HepG2 (cell line): ENCODE results near the gene PYY. TPM values are rescaled to one million over a fixed set of nuclear protein-coding genes. Genes with fewer than 3 reads are reported as not detected.

Source experiments
- BORCS8-MEF2B ChIP-seq: sonication (generic); formaldehyde crosslinking; IDR thresholded peaks from 2 replicates; pipeline ENCODE4 v1.8.0; 2022; ENCODE audit warnings: mild to moderate bottlenecking, missing genetic modification reagents
- CBX5 ChIP-seq: sonication (generic); formaldehyde crosslinking; IDR thresholded peaks from 2 replicates; pipeline ENCODE4 v1.4.0; 2020; ENCODE audit warnings: missing genetic modification reagents, borderline replicate concordance
- GABPB1 ChIP-seq: IDR thresholded peaks from 2 replicates; pipeline ENCODE4 v1.6.1; 2016; ENCODE audit warnings: mild to moderate bottlenecking, missing genetic modification reagents, moderate library complexity, missing compliant biosample characterization
- HNRNPH1 ChIP-seq: fragments of 200-400 bp; formaldehyde crosslinking; optimal IDR thresholded peaks from 2 replicates; pipeline ENCODE3; 2017; ENCODE audit warnings: mild to moderate bottlenecking, low read depth, low read length
- HOXA9 ChIP-seq: sonication (generic); formaldehyde crosslinking; IDR thresholded peaks from 2 replicates; pipeline ENCODE4 v1.8.1; 2022; ENCODE audit warnings: missing genetic modification reagents, mild to moderate bottlenecking, moderate library complexity, borderline replicate concordance
- POLR2AphosphoS2 ChIP-seq: IDR thresholded peaks from 2 replicates; pipeline ENCODE4 v1.6.1; 2011; ENCODE audit warnings: low read depth, low read length, improper control_type of control experiment
- RCOR2 ChIP-seq: IDR thresholded peaks from 2 replicates; pipeline ENCODE4 v1.6.1; 2016; ENCODE audit warnings: missing biosample characterization, missing genetic modification reagents
- RFXANK ChIP-seq: IDR thresholded peaks from 2 replicates; pipeline ENCODE4 v1.6.1; 2016
- RXRA ChIP-seq: sonication (generic); formaldehyde crosslinking; IDR thresholded peaks from 2 replicates; pipeline ENCODE4 v1.5.1; 2020; ENCODE audit warnings: missing genetic modification reagents
- SKI ChIP-seq: fragments of 450-650 bp; IDR thresholded peaks from one replicate; pipeline ENCODE4 v1.6.1; 2018; ENCODE audit warnings: mild to moderate bottlenecking; ENCODE audit not compliant: partially characterized antibody
- SMC3 ChIP-seq: IDR thresholded peaks from 2 replicates; pipeline ENCODE4 v1.6.1; 2011; ENCODE audit warnings: low read length, improper control_type of control experiment
- SOX6 ChIP-seq, 2 experiments: fragments of 450-650 bp in 1 of 2; sonication (generic) in 1 of 2; formaldehyde crosslinking in 1 of 2; IDR thresholded peaks; 2 replicates each; pipeline versions ENCODE4 v1.4.0 to v1.6.1; 2017 to 2020; ENCODE audit warnings: antibody characterized with exemption in 1 of 2, mild to moderate bottlenecking in 1 of 2, missing genetic modification reagents in 1 of 2
- SRSF4 ChIP-seq: fragments of 200-400 bp; formaldehyde crosslinking; IDR thresholded peaks from one replicate; pipeline ENCODE4 v1.6.1; 2018; ENCODE audit warnings: mild to moderate bottlenecking, low read depth, low read length, moderate library complexity; ENCODE audit not compliant: poor library complexity, severe bottlenecking
- ZBTB21 ChIP-seq: sonication (generic); formaldehyde crosslinking; IDR thresholded peaks from 2 replicates; pipeline ENCODE4 v1.4.0; 2020; ENCODE audit warnings: missing genetic modification reagents
- ZNF713 ChIP-seq: sonication (generic); formaldehyde crosslinking; IDR thresholded peaks from 2 replicates; pipeline ENCODE4 v1.4.0; 2020; ENCODE audit warnings: mild to moderate bottlenecking, missing genetic modification reagents
- polyA plus RNA-seq, 8 experiments: library from polyadenylated mRNA; depleted of rRNA in 3 of 8; stranded (reverse) in 7 of 8; unstranded in 1 of 8; fragments of >200 nt; fragmentation: Illumina TruSeq in 4 of 8; extraction: Trizol in 4 of 8; gene quantifications; 2 replicates each; pipeline versions ENCODE4 v1.2.1 to v1.2.3, GENCODE V29; 2011 to 2016; ENCODE audit warnings: low read depth in 4 of 8, missing spikeins in 1 of 8, mixed read lengths in 1 of 8; ENCODE audit not compliant: insufficient read depth in 1 of 8
- total RNA-seq, 5 experiments: library from RNA; depleted of rRNA; stranded (reverse); fragments of >200 nt; fragmentation: Illumina TruSeq; extraction: Trizol; gene quantifications; 2 replicates each; pipeline ENCODE4 v1.2.3, GENCODE V29; 2016; ENCODE audit warnings: low read depth in 1 of 5
- TF ChIP-seq, protein P1 (sequence below): sonication (generic); formaldehyde crosslinking; IDR thresholded peaks from 2 replicates; pipeline ENCODE4 v1.5.0; 2020; ENCODE audit warnings: mild to moderate bottlenecking, missing genetic modification reagents, borderline replicate concordance
- TF ChIP-seq, protein P2 (sequence below): sonication (generic); formaldehyde crosslinking; IDR thresholded peaks from 2 replicates; pipeline ENCODE4 v1.4.0; 2020; ENCODE audit warnings: missing genetic modification reagents, mild to moderate bottlenecking, borderline replicate concordance
- TF ChIP-seq, protein P3 (sequence below): sonication (generic); formaldehyde crosslinking; IDR thresholded peaks from 2 replicates; pipeline ENCODE4 v1.4.0; 2020; ENCODE audit warnings: mild to moderate bottlenecking, missing genetic modification reagents

The PYY gene
- total and polyA plus RNA-seq, 2 of the 13 experiments (the other 11 are each of a cell fraction or from before 2014, with no cell fraction given) = 0.25 TPM; not detected in 1

DNA sequence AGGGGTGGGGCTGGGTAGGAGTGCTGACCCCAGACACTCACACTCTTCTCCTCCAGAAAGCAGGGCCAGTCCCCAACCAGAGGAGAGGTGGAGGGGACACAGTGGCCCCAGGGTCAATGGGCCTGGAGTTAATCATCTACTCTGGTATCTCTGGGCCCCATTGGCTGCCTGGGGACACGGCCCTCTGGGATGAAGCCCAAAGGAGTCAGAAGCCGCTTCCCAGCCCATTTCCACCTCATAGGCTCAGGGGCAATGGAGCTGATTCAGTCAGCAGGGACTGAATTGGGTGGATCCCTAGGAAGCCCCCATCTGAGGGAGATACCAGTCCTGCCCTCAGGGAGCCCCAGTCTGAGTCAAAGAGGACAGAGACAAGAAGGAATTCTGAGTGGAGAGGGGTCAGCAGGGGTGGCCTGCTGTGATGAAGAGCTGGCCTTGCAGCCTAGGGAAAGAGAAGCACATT, 47.8 kb upstream of the PYY start (continued):
- TF ChIP-seq, protein P1, sequence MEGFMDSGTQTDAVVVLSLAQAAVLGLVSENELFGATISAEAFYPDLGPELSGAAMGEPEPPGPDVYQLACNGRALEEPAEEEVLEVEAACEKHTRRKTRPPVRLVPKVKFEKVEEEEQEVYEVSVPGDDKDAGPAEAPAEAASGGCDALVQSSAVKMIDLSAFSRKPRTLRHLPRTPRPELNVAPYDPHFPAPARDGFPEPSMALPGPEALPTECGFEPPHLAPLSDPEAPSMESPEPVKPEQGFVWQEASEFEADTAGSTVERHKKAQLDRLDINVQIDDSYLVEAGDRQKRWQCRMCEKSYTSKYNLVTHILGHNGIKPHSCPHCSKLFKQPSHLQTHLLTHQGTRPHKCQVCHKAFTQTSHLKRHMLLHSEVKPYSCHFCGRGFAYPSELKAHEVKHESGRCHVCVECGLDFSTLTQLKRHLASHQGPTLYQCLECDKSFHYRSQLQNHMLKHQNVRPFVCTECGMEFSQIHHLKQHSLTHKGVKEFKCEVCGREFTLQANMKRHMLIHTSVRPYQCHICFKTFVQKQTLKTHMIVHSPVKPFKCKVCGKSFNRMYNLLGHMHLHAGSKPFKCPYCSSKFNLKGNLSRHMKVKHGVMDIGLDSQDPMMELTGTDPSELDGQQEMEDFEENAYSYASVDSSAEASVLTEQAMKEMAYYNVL = no peak
- TF ChIP-seq RCOR2 (CRISPR knock-in tag) (no peak), ZBTB21 (CRISPR knock-in tag) (no peak), RXRA (CRISPR knock-in tag) (no peak; the same call in 1 of the 2 replicates), HNRNPH1 (no peak), ZNF713 (CRISPR knock-in tag) (no peak), CBX5 (CRISPR knock-in tag) (0 out of 2 replicates have a peak, but pooled peaks have one; percentile 35), SRSF4 (no peak), RFXANK (CRISPR knock-in tag) (no peak), SMC3 (0 out of 2 replicates have a peak, but pooled peaks have one; percentile 7), HOXA9 (CRISPR knock-in tag) (no peak), GABPB1 (no peak), SKI (no peak), POLR2AphosphoS2 (no peak), BORCS8-MEF2B (CRISPR knock-in tag) (no peak), SOX6 (IDR thresholded peaks at IDR 0.05) (no peak), SOX6 (CRISPR knock-in tag; IDR thresholded peaks at IDR 0.05) (no peak; the same call in 1 of the 2 replicates)
- TF ChIP-seq, protein P2, sequence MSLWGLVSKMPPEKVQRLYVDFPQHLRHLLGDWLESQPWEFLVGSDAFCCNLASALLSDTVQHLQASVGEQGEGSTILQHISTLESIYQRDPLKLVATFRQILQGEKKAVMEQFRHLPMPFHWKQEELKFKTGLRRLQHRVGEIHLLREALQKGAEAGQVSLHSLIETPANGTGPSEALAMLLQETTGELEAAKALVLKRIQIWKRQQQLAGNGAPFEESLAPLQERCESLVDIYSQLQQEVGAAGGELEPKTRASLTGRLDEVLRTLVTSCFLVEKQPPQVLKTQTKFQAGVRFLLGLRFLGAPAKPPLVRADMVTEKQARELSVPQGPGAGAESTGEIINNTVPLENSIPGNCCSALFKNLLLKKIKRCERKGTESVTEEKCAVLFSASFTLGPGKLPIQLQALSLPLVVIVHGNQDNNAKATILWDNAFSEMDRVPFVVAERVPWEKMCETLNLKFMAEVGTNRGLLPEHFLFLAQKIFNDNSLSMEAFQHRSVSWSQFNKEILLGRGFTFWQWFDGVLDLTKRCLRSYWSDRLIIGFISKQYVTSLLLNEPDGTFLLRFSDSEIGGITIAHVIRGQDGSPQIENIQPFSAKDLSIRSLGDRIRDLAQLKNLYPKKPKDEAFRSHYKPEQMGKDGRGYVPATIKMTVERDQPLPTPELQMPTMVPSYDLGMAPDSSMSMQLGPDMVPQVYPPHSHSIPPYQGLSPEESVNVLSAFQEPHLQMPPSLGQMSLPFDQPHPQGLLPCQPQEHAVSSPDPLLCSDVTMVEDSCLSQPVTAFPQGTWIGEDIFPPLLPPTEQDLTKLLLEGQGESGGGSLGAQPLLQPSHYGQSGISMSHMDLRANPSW (CRISPR knock-in tag) = 0 out of 2 replicates have a peak, but pooled peaks have one; percentile 47
- TF ChIP-seq, protein P3, sequence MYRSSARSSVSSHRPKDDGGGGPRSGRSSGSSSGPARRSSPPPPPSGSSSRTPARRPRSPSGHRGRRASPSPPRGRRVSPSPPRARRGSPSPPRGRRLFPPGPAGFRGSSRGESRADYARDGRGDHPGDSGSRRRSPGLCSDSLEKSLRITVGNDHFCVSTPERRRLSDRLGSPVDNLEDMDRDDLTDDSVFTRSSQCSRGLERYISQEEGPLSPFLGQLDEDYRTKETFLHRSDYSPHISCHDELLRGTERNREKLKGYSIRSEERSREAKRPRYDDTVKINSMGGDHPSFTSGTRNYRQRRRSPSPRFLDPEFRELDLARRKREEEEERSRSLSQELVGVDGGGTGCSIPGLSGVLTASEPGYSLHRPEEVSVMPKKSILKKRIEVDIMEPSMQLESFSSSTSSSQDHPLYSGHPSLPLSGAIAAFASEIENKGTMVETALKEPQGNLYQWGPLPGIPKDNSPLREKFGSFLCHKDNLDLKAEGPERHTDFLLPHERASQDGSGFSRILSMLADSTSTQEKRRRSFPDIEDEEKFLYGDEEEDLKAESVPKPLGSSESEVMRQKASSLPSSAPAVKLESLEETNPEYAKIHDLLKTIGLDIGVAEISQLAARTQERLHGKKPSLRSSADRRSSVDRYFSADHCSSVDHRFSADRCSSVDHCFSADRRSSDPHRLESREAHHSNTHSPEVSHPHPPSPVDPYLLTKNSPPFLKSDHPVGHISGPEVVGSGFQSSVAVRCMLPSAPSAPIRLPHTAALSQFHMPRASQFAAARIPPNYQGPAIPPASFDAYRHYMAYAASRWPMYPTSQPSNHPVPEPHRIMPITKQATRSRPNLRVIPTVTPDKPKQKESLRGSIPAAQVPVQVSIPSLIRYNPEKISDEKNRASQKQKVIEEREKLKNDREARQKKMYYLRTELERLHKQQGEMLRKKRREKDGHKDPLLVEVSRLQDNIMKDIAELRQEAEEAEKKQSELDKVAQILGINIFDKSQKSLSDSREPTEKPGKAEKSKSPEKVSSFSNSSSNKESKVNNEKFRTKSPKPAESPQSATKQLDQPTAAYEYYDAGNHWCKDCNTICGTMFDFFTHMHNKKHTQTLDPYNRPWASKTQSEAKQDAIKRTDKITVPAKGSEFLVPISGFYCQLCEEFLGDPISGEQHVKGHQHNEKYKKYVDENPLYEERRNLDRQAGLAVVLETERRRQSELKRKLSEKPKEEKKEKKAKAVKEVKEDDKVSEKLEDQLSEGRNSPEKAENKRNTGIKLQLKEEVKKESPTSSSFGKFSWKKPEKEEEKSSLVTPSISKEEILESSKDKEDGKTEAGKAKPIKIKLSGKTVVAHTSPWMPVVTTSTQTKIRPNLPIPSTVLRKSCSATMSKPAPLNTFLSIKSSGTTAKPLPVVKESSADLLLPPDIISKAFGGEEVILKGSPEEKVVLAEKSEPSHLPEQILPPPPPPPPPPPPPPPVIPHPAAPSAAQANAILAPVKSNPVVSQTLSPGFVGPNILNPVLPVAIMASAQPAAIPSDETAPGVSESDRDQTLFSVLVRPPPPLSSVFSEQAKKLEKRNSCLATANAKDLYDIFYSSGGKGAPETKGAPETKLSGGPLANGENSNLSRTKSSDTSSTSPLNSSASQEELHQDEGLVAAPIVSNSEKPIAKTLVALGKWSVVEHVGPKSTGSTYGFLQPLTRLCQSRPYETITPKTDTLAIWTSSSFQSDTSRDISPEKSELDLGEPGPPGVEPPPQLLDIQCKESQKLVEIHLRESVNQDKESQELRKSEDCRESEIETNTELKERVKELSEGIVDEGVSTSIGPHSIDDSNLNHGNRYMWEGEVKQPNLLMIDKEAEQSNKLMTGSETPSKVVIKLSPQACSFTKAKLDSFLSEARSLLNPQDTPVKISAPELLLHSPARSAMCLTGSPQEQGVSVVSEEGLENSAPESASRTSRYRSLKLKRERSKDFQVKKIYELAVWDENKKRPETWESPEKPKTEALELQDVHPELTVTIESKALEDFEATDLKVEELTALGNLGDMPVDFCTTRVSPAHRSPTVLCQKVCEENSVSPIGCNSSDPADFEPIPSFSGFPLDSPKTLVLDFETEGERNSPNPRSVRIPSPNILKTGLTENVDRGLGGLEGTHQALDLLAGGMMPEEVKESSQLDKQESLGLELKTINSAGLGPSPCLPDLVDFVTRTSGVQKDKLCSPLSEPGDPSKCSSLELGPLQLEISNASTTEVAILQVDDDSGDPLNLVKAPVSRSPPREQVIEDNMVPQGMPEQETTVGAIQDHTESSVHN (CRISPR knock-in tag) = no peak
